ELR (cell line): ENCODE results near the gene DCUN1D3.
"Not testable (repeated sequence)": the region's sequence is repeated elsewhere in the genome, so short reads cannot be mapped to it uniquely, and the experiment has no call there.

Experiments
- DNase-seq: peaks from one replicate; pipeline ENCODE4 v3.0.0-alpha.2; 2015; ENCODE audit warnings: low read depth

Gene DCUN1D3, protein sequence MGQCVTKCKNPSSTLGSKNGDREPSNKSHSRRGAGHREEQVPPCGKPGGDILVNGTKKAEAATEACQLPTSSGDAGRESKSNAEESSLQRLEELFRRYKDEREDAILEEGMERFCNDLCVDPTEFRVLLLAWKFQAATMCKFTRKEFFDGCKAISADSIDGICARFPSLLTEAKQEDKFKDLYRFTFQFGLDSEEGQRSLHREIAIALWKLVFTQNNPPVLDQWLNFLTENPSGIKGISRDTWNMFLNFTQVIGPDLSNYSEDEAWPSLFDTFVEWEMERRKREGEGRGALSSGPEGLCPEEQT

DNA sequence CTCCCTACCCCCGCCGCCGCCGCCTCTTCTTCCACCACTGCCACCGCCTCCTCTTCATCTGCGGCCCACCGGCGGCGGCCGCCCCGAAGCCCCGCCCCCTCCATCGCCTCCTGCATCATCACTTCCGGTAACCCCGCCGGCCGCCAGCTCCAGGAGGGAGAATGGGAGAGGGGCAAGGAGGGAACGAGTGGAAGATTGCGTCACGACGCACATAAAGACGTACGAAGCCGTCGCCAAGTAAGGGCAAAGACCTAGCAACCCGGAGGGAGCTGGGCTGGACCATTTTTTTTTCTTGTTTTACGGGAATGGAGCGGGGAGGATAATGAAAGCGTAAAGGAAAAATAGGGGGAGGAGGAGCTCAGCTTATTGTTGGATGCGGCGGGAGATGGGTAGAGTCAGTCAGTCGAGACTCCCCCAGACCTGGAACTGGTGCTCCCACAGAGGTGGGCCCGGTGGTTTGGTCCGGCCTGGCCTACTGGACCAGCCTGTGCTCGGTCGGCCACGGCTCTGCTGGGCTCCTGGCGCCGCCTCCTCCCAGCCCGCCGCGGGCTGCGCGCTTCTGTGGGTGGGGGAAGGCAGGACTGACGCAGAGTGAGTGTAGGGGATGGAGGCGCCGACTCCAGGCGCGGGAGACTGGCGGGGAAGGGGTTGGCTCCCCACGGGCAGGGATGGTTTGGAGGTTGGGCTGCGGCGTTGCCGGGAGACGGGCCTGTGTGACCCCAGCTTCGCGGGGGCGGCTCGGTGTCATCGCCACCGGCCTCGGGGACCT lies at the start of gene DCUN1D3, which contains the start of gene LYRM1:
Gene DCUN1D3 (minus strand): TSS at position 60 of the 769 bp plus-strand sequence. CDS start 37,820 bp downstream, outside the sequence.
Gene LYRM1 (plus strand): TSS at position 473 of the 769 bp plus-strand sequence. CDS start 14,785 bp downstream, outside the sequence.
- DNase-seq = peak; percentile 97

DNA sequence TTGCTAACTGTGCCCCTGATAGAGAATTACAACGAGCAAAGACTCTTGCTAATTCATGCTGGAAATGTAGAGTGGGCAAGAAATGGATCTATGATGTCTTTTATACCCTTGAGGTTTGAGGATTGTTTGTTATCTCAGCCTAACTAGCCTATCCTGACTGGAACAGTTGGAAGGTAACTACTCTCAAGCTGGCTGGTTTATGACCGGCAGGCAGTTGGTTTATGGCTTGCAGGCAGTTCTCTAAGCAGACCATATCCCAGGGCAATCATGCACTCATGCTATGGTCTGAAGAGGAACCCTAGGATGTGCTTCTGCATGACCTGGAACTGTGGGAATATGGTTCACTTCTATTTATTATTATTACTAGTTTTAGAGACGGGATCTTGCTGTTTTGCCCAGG lies 49.5 kb upstream of the DCUN1D3 start:
- no peak for DNase-seq

DNA sequence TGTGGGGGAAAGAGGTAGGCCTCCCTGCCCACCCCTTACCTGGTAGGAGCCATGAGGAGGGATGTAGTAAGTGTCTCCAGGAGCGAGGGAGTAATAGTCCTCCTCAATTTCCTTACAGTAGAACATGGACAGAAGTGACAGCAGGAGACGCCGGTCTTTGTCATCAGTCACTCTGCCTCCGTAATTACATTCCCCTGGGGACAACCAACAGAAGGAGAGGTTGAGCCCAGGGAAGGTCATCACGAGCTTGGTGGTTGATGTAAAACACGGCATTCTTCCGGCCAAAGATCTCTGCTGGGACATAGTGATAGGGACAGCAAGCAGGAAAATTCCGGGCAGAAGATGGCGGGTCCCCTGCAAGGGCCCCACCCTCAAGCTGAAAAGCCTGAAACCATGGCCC lies 48.3 kb upstream of the DCUN1D3 start:
- no peak for DNase-seq

DNA sequence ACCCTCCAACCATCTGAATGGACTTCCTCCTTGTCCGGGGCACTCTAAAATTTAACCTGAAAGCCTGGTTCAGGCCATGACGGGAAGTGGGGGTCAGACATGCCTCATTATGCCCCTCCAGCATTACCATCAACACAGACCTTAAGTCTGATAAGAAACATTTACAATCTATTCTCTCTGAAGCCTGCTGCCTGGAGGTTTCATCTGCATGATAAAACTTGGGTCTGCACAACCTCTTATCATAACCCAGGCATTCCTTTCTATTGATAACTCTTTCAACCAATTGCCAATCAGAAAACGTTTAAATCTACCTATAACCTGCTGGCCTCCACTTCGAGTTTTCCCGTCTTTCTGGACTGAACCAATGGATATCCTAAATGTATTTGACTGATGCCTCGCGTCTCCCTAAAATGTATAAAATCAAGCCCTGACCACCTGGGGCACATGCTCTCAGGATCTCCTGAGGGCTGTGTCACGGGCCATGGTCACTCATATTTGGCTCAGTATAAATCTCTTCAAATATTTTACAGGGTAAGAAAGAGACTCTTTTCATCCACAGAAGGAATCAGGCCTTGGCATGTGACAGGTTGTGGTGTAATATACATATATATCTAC lies 46.0 kb upstream of the DCUN1D3 start:
- no peak for DNase-seq

DNA sequence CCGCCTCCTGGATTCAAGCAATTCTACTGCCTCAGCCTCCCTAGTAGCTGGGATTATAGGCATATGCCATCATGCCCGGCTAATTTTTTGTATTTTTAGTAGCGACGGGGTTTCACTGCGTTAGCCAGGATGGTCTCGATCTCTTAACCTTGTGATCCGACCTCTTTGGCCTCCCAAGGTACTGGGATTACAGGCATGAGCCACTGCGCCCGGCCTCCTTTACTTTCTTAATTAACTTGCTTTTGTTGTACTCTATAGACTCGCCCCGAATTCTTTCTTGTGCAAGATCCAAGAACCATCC lies 45.4 kb upstream of the DCUN1D3 start:
- DNase-seq = not testable (repeated sequence)

DNA sequence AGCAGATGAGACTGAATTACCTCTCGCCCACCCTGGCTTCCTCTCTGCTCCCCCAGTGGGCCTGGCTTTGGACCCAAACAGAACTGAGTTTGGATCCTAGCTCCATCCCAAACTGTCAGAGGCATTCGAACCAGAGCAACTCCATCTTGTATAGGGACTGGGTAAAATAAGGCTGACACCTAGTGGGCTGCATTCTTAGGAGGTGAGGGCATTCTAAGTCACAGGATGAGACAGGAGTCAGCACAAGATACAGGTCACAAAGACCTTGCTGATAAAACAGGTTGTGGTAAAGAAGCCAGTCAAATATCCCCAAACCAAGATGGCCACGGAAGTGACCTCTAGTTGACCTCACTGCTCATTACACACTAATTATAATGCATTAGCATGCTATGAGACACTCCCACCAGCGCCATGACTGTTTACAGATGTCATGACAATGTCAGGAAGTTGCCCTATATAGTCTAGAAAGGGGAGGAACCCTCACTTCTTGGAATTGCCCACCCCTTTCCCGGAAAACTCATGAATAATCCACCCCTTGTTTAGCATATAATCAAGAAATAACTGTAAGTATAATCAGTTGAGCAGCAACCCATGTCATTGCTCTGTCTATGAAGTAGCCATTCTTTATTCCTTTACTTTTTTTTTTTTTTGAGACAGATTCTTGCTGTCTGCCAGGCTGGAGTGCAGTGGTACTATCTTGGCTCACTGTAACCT lies 44.9 kb upstream of the DCUN1D3 start:
- peak; percentile 52 for DNase-seq

DNA sequence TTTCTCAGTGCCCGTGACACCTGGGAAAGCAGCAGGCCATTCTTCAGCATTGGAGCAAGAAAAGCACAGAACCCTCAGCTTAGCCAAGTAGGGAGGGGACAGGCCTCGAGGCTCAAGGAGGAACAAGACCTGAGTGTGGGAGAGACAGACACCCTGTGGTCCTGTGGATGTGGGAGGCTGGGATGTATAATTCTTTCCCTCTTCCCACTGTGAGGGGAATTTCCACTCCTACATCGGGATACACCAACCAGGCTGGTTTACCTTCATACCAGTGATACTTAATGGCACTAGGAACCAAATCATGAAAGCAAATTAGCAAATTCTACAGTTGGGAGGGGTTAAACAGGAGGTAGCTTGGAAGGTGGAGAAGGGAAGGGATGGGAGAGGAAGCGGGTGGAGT lies 42.1 kb upstream of the DCUN1D3 start:
- DNase-seq = no peak

DNA sequence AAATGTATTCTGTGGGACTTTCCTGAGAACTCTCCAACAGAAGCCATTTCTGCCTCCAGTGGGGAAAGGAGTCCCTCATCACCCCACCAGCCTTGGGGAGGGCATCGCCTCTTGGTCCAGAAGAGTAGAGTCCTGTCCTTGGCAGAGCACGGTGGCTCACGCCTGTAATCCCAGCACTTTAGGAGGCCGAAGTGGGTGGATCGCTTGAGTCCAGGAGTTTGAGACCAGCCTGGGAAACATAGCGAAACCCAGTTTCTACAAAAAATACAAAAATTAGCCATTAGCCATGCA lies 41.4 kb upstream of the DCUN1D3 start:
- DNase-seq = no peak

DNA sequence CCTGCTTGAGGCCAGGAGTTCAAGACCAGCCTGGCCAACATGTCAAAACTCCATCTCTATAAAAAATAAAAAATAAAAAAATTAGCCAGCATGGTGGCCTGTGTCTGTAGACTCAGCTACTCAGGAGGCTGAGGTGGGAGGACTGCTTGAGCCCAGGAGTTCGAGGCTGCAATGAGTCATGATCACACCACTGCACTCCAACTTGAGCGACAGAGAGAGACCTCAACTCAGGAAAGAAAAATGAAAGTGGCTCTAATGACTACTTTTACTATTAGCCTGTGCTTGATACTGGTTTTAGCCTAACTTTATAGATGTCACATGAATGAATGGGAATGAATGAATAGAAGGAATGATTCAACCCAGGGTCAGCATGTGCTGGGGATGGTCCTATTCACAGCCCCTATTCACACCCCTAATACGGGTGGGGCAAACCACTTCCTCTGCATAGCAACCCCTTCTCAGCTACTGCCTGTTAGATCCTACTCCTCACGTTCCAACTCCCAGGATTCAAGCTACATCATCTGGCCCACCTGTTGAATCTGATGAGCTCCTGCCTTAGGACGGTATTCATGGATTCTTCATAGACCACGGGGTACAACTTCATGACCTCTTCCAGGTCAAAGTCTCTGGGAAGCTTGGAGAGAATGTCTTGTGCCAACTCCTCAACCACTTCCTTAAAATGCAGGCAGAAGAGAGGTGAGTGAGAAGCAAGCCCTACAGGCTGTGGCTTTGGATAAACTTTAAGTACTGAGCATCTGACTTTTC lies 40.9 kb upstream of the DCUN1D3 start:
- no peak for DNase-seq

DNA sequence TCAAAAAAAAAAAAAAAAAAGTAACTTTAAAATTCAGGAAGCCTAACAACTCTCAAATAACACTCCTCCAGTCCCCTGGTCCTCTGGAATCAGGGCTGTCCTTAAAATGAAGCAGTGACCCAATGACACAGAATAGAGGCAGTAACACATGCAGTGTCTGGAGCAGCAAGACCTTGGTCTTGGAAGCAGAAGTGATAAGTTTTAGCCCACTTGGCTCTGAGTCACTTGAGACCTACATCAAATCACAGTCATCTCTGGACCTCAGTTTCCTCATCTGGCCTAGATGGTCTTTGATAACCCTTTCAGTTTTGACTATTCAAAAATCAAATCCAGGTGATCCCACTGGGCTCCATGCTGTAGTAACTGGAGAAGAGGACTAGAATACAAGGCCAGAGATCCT lies 39.5 kb upstream of the DCUN1D3 start:
- DNase-seq = no peak

DNA sequence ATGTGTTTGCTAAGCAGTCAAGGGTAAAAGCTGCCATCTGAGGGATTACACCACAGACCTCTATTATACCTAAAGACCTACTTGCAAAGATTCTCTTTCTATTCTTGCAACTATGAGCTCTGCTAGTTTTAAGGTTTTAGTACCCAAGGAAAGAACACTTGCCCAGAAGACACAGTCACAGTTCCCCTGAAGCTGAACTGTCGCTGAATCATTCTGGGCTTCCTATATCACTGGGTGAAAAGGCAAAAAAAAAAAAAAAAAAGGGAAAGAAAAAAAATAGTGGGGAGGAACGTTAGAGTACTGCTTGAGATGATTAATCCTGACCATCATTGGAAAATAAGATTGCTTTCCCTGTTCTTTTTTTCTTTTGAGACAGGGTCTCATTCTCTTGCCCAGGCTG lies 38.3 kb upstream of the DCUN1D3 start:
- peak; percentile 73 for DNase-seq

DNA sequence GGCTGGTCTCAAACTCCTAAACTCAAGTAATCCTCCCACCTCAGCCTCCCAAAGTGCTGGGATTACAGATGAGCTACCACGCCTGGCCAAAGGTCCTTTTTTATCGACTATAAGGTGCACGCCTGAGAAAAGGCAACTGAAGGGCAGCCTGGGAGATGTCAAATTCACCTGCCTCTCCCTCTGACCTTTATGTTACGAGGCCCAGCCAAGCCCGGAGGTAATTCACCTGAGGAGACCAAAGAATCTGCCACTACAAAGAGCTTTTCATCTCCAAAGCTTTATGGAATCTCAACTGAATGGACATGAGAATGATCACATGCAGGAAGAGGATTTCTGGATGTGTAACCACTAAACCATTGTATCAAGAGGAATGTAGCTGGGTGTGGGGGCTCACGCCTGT lies 37.6 kb upstream of the DCUN1D3 start:
- no peak for DNase-seq

DNA sequence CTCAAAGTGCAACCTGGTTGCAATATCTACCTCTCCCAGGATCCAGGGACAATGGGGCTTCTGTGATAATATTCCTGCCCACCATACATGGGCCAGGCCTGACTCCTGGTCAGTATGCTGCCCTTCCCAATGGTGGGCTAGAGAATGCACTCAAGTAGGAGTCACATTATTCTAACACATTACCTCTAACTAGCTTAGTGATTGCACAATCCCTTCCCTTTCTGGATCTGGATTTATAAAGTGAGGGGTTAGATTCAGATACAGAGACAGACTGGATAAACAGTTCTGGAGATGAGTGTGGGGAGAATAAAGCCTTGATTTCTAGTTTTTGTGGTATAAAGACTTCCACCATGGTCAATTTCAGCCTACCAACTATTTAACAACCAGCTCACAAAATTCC lies 33.4 kb upstream of the DCUN1D3 start:
- DNase-seq = no peak

DNA sequence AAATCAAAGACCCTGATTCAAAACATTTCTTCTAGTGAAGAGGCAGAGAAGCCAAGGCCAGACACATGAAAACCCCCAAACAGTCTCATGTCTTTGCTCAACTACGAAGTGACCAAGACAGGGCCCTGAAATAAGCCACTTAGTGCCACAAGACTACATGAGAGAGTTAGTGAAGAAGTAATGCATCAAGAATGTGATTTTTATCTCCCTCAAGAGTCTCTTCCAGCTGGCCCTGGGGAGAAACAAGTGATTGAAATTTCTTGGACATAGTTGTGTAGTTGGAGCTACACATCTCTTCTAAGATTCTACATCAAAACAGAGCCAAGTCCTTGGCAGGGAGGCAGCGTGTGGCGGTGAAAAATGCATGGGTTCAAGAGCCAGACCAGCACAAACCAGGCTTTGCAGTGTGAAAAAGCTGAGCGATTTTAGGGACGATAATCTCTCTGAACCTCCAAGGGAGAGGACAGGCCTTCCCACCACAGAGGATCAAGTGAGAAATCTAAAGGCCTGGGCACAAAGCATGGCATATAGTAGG lies 31.0 kb upstream of the DCUN1D3 start:
- no peak for DNase-seq

DNA sequence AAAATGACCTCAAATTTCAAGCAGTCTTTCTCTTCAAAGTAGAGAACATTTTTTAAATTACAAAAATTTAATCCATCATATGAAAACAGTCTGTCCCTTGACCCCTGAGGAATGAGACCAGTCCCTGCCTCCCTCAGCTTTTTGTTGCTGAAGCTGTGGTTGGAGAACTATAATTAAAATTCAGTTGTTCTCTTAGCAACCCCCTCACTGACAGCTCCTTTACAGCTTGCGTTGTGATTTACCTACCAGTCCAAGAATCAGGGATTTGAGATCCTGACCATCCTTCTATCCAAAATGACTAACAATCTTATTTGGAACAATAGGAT lies 30.2 kb upstream of the DCUN1D3 start:
- no peak for DNase-seq

DNA sequence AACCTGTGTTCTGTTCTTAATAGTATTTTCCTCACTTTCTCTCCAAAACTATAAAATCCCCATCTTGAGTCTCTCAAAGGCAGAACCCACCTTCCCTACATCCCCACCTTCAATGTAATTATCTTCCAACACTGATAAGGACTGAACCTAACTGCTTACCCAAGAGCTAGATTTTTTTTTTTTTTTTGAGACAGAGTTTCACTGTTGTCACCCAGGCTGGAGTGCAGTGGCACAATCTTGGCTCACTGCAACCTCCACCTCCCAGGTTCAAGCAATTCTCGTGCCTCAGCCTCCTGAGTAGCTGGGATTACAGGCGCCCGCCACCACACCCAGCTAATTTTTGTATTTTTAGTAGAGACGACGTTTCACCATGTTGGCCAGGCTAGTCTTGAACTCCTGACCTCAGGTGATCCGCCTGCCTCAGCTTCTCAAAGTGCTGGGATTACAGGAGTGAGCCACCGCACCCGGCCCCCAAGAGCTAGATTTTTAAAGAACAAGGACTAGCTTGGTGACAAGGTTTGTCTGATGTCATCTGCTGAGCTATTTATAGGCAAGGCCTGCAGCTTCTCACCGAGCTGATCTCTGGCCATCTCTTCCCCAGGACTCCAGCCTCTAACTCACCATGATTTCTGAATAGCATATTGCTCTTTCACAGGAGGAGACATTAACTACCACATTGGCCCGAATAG lies 29.7 kb upstream of the DCUN1D3 start:
- not testable (repeated sequence) for DNase-seq

DNA sequence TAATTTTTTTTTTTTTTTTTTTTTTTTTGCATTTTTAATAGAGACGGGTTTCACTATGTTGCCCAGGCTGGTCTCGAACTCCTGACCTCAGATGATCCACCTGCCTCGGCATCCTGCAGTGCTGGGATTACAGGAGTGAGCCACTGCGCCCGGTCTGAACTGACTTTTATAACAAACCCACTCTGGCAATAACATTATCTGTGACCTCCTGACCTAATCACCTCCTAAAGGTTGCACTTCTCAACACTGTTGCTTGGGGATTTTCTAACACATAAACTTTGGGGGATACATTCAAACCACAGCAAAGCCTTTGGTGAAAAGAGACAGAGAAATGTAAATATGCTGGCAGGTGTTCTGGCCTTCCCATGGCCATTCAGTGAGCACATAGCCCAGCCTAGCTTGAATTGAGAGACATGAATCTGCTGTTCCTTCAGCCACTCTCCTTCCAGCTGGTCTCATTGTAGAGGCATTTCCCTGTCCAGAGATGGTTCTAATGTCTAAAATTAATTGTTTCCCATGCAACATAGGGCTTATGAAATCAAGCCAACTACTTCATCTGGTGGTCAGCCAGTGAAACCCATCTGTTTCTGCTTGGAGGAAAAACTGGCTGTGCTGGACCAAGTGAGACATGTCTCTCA lies 28.7 kb upstream of the DCUN1D3 start:
- DNase-seq = no peak

DNA sequence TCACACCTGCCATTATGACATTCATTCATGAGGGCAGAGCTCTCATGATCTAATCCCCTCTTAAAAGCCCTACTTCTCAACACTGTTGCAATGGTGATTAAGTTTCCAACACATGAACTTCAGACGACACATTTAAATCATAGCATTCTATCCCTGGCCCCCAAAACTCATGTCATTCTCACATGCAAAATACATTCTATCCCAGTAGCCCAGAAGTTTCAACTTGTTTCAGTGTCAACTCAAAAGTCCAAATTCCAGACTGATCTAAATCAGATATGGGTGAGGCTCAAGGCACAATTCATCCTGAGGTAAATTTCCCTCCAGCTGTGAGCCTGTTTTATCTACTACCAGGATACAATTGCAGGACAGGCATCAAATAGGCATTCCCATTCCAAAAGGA lies 25.6 kb upstream of the DCUN1D3 start:
- no peak for DNase-seq

DNA sequence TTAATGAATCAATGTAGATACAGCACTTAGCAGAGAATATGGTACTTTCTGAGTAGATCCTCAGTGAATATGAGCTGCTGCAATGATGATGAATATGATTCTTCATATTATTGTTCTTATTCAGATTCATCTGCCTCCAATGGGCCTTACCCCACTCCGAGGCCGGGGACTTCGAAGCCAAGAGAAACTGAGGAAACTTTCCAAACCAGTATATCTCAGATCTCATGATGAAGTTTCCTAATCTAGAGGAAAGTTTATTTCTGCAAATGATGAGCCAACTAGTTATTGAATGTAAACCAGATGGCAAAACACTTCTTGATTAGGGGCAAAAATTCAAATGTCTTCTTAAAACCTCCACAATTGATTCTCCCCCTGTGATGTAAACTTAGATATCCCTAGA lies 23.7 kb upstream of the DCUN1D3 start:
- no peak for DNase-seq

DNA sequence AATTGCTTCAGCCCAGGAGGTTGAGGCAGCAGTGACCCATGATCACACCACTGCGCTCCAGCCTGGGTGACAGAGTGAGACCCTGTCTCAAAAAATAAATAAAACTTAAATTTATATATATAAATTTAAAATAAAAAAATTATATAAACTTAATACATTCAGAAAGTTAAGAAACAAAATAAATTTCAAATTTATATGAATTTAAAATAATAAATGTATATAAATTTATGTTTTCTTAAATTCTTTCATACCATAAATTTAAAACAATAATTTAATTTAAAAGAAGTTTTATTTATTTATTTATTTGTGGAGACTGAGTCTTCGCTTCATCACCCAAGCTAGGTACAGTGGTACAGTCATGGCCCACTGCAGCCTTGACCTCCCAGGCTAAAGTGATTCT lies 20.6 kb upstream of the DCUN1D3 start:
- no peak for DNase-seq

DNA sequence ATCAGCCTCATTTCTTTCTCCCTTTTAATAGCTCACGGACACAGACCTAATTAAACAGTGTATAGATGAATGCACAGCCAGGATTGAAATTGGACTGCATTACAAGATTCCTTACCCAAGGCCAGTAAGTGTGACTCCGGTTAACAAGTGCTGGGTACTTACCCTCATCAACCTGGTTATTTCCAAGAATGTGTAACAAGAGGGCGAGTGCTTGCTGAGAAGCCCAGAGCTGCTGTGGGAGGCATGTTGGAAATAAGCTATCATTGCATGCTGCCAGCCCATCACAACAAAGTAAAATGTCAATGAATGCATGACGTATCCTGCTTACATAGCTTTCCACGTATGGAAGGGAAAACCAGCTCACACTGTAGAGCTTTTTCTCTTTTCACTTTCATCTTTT lies 19.9 kb upstream of the DCUN1D3 start:
- DNase-seq = no peak
